Stimulated activated CD4-positive, alpha-beta T cell treated with anti-CD3 and anti-CD28 coated beads, Interleukin-12 subunit alpha, Interleukin-12 subunit beta, amount 100 ng/mL, for 4 hours (primary cell): ENCODE measurements around the gene USP43.

ENCODE experiments used
- DNase-seq: peaks from one replicate; pipeline ENCODE4 v3.0.0-alpha.2; 2020

USP43 gene

GRCh38 chr17:9725575-9725974 lies 80.3 kb downstream of the USP43 start:
- DNase-seq = no peak

DNA sequence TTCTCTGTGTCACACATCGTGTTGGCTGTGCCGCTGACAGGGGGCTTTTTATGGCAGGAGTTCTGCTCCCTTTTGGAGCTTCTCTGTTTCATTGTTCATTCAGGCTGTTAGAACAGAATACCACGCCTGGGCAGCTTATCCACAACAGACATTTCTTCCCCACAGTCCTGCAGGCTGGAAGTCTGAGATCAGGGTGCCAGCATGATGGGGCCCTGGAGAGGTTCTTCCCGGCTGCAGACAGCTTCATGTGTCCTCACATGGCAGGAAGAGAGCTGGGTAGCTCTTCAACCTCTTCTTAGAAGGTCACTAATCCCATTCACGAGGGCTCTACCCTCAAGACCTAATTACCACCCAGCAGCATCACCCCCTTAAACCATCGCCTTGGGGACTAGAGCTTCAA lies 81.0 kb downstream of the USP43 start:
- DNase-seq = no peak

DNA sequence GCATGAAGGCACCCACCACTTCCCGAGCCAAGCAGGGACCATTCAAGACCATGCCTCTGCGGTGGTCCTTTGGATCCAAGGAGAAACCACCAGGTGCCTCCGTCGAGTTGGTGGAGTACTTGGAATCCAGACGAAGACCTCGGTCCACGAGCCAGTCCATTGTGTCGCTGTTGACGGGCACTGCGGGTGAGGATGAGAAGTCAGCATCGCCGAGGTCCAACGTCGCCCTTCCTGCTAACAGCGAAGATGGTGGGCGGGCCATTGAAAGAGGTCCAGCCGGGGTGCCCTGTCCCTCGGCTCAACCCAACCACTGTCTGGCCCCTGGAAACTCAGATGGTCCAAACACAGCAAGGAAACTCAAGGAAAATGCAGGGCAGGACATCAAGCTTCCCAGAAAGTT lies 82.7 kb downstream of the USP43 start:
- no peak for DNase-seq

GRCh38 chr17:9728564-9728963 lies 83.2 kb downstream of the USP43 start:
- DNase-seq = no peak

- no peak for DNase-seq
Measured at GRCh38 chr17:9729034-9729650, 83.8 kb downstream of the USP43 start.

- DNase-seq = no peak
Measured at GRCh38 chr17:9729735-9730420, 84.6 kb downstream of the USP43 start.

GRCh38 chr17:9750524-9750923 lies 105.2 kb downstream of the USP43 start:
- no peak for DNase-seq

- no peak for DNase-seq
Measured at GRCh38 chr17:9755083-9755482, 109.8 kb downstream of the USP43 start.

DNA sequence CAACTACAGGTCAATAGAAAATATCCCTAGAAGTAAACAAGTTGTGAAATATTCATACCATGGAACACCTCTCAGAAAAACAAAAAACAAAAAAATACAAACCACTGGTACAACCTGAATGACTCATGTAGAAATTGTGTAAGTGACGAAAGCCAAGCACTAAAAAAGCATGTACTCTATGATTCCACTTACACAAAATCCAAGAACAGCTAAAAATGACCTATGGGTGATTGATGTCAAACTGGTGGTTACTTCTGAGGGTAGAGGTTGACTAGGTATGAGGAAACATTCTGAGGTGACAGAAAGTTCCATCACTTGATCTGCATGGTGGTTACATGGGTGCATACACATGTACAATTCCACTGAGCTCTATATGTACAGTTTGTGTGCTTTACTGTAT lies 114.9 kb downstream of the USP43 start:
- DNase-seq = no peak

GRCh38 chr17:9763643-9764042 lies 118.3 kb downstream of the USP43 start:
- DNase-seq = no peak

- DNase-seq = no peak
Measured at GRCh38 chr17:9765322-9765721, 120.0 kb downstream of the USP43 start.

- DNase-seq = no peak
Measured at GRCh38 chr17:9766970-9767369, 121.7 kb downstream of the USP43 start.

GRCh38 chr17:9767432-9767991 lies 122.2 kb downstream of the USP43 start:
- DNase-seq = no peak

GRCh38 chr17:9768381-9768934 lies 123.1 kb downstream of the USP43 start:
- no peak for DNase-seq

DNA sequence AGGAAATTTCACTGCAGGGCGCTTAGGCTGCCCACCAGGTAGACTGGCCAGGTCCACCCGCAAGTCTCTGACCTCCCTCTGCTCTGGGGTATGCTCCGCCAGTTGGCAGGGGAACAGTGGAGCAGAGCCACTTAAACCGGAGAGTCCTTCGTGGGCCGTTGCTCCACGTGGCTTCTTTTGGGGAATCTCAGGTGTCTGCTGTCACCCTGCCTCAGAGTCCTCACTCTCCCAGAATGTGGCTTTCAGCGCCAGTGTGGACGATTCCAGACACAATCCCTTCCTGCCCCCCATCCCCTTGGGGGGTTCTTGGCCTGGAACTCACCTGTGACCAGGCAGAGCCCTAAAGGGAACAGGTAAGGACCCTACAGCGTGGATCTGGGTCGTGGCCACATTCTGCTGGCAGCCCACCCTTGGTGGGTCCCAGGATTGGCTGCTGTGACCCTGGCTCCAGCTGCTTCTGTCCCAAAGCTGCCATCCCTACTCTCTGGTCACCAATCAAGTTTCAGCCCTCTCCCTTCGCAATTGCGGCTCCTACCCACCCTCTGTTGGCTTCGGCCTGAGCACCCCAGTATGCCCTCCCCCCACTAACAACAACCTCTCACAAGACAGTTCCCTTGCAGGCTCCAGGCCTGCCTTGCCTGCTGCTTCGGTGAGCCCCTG lies 123.8 kb downstream of the USP43 start:
- no peak for DNase-seq

DNA sequence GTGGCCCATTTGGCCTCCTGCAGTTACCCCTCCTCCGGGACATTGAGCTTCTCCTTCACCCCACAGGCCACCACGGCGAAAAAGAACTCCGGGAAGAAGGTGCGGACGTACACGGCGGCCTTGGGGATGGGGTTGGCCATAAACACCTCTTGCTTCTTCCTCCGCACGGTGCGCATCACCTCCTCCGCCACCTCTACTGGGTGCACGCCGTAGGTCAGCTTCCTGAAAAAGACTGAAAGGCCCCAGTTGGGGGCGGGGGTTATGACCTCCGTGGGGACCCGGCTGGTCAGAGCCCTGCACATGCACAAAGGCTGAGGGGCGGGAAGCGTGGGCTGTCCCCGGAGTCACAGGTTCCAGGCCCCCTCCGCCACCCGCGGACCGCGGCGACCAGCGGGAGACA lies 126.1 kb downstream of the USP43 start:
- no peak for DNase-seq

DNA sequence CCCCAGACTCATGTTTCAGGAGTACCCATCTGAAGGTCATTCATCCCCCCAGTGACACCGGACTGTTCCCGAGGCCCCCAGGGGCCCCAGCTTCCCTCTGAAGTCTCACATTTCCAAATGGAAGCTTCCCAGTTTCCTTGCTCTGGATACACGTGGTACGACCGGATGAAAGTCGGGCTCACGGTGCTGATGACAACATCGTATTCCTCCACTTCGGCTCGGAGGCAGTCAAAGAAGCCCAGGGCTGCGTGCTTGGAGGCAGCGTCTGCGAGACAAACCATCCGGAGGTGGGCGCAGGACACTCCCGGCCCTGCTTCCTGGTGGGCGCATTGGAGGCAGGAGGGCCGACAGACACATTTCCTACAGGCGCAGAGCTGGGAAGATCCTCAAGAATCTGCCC lies 127.3 kb downstream of the USP43 start:
- no peak for DNase-seq

DNA sequence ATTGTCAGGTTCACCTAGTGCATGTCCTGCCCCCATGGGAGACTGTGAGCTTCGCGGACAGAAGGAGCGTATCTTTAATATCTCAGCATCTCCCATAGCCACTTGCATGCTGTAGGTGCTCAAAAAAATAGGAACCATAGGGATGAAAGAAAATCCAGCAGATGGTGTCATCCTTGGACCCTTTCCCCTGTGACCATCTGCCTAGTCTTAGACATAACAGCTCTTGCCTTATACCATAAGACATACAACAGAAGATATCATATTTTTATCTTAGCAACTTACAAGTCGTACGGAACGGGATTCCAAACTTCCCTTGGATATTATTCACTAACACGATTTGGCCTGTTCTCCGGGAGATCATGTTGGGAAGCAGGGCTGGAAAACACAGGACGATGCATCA lies 131.6 kb downstream of the USP43 start:
- no peak for DNase-seq
